Kidney epithelial cell (primary cell): Measurements from ENCODE around the gene G0S2. TPM values are rescaled to one million over a fixed set of nuclear protein-coding genes. Genes with fewer than 3 reads are reported as not detected.

Experiments
- DNase-seq: peaks from one replicate; pipeline ENCODE4 v3.0.0-alpha.2; 2010; ENCODE audit warnings: low read depth
- H3K27me3 ChIP-seq: 2 replicates; pipeline ENCODE4 v1.6.0; 2011; ENCODE audit warnings: low read length; ENCODE audit not compliant: control insufficient read depth, insufficient read depth
- H3K36me3 ChIP-seq: 2 replicates; pipeline ENCODE4 v1.5.1; 2011; ENCODE audit warnings: low read length; ENCODE audit not compliant: control insufficient read depth, insufficient read depth
- H3K4me3 ChIP-seq: 2 replicates; pipeline ENCODE4 v1.5.1; 2011; ENCODE audit warnings: low read depth, mild to moderate bottlenecking, control low read depth, low read length
- CTCF ChIP-seq: IDR thresholded peaks from 2 replicates; pipeline ENCODE4 v1.5.1; 2011; ENCODE audit warnings: mild to moderate bottlenecking, moderate library complexity, low read length, control low read depth, inconsistent platforms; ENCODE audit not compliant: insufficient read depth, poor library complexity, severe bottlenecking
- total RNA-seq: library from RNA; depleted of rRNA; stranded (reverse); fragments of >200 nt; gene quantifications from 2 replicates; pipeline ENCODE4 v1.2.3, GENCODE V29; 2015

G0S2 gene
- 112 and 164 TPM in 2 replicates for total RNA-seq

- DNase-seq: no peak
- Histone ChIP-seq H3K27me3 (peaks cover 3% of the 10 kb centered on the region), H3K4me3 (peak within 1 kb of the TSS; percentile 35), H3K36me3 (no peaks in the 10 kb centered on the region)
- no peak for TF ChIP-seq CTCF
Measured at GRCh38 chr1:209674957-209675564, at the start of gene G0S2. G0S2 (plus strand) TSS chr1:209675412; CDS start chr1:209675685, 273 bp downstream.

- TF ChIP-seq CTCF: no peak
- DNase-seq: no peak
- no peak overlapping the region for H3K4me3 ChIP-seq
- H3K27me3 ChIP-seq: no peaks in the 10 kb centered on the region
- no peaks in the 10 kb centered on the region for H3K36me3 ChIP-seq
Measured at GRCh38 chr1:209625791-209626285, 49.4 kb upstream of the G0S2 start.

GRCh38 chr1:209626346-209627026, 48.7 kb upstream of the G0S2 start:
- Histone ChIP-seq H3K27me3 (no peaks in the 10 kb centered on the region), H3K36me3 (no peaks in the 10 kb centered on the region), H3K4me3 (no peak overlapping the region)
- no peak for TF ChIP-seq CTCF
- no peak for DNase-seq

GRCh38 chr1:209627027-209627731, 48.0 kb upstream of the G0S2 start:
- no peaks in the 10 kb centered on the region for H3K36me3 ChIP-seq
- no peak for TF ChIP-seq CTCF
- no peaks in the 10 kb centered on the region for H3K27me3 ChIP-seq
- DNase-seq: no peak
- H3K4me3 ChIP-seq: no peak overlapping the region

- H3K36me3 ChIP-seq: no peaks in the 10 kb centered on the region
- TF ChIP-seq CTCF: peak; percentile 98
- H3K27me3 ChIP-seq: no peaks in the 10 kb centered on the region
- no peak for DNase-seq
- no peak overlapping the region for H3K4me3 ChIP-seq
Measured at GRCh38 chr1:209627732-209628196, 47.4 kb upstream of the G0S2 start.
